GM19468 (cell line): Measurements from ENCODE around the gene LRRC59.
"Not testable (repeated sequence)": the region's sequence is repeated elsewhere in the genome, so short reads cannot be mapped to it uniquely, and the experiment has no call there.

Experiments
- ATAC-seq: cut with Tn5 transposase; IDR thresholded peaks from one replicate; pipeline ENCODE4 v1.9.1; 2021; ENCODE audit warnings: mild to moderate bottlenecking, moderate library complexity, moderate number of reproducible peaks; ENCODE audit not compliant: unreplicated experiment; ENCODE audit errors: extremely low read depth

The LRRC59 gene

DNA sequence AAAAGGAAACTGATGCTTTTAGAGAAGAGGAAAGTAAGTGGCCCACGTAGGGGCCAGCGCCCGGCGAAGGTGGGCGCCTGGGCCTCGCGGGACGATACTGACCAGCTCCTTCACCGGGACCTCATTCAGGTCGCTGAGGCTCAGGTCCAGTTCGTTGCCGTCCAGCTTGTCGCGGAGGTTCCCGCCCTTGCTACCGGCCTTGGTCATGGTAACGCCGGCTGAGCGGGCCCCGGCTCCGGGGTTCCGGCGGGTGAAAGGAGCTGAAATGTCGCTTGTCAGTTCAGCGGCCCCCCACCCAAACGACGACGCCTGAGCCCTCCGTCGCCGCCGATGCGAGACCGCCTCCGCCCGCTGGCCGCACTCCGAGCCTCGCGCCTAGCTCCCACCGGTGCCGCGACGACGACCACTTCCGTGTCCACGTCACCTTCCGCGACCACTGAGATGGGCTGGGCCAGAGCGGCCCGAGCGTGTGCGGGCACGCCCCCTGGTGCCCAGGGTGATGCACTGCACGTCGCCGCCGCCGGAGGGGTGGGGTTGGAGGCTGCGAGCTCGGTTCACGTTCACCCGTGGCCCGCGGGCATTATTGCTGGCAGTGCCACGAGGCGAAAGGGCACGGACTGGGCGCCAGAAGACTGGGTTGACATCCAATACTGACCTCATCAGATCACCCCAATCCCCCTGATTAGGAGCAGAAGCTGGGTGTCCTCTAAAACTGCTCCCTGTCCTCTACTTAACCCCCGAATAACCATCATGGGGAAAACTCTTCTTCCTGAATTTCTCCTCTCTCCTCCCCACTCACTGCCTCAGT is at the start of gene LRRC59:
LRRC59 (minus strand) TSS at position 413 of the 808 bp plus-strand sequence; CDS start at position 207, 206 bp downstream.
- peak; percentile 89 for ATAC-seq

DNA sequence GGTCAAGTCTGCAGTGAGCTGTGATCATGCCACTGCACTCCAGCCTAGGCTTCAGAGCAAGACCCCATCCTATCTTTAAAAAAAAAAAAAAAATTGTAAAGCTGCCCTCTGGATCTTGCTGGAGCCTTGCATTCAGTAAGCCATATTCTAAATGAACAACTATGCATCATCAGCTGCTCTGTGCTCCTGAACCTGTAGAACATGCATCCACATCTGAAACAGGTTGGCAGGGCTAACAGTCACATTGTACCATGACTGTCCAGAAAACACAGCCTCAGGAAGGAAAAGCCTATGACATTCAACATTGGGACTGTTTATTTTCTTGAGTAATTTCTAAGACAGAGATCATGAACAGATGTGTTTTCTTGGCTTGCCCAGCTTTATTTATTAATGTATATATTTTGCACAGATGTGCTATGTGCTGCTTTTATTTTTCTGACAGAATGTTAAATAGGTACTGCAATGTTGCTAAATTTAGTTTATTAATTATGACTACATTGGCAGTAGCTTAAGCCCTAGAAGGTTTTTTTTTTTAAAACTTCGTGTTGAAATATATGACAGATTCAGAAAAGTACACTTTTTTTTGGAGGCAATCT is 48.5 kb upstream of the LRRC59 start:
- ATAC-seq, result no peak

DNA sequence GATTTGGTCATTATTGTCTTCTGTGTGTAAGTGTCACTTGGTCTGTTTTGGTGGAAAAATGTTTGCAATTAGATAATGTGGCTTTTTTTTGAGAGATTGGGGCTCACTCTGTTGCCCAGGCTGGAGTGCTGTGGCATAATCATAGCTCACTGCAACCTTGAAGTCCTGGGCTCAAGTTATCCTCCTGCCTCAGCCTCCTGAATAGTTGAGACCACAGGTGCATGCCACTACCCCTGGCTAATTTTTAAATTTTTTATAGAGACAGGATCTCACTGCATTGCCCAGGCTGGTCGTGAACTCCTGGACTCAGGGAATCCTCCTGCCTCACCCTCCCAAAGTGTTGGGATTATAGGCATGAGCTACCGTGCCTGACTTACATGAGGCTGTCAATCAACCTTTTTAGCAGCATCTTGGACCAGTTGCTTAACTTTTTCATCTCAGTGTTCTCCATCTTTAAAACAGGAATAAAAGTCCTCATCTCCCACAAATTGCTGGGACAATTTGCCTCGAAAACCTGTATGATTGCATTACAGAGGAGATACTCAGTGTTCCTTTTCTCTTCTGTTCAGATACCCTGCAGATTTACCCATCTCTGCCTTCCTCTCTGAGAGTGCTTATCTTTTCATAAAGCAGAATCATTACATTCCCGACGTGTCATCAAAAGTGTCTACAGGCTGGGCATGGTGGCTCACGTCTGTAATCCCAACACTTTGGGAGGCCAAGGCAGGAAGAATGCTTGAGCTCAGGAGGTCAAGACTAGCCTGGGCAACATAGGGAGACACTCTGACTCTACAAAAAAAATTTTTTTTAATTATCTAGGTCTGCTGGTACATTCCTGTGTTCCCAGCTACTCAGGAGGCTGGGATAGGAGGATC is 47.8 kb upstream of the LRRC59 start:
- ATAC-seq, result no peak

DNA sequence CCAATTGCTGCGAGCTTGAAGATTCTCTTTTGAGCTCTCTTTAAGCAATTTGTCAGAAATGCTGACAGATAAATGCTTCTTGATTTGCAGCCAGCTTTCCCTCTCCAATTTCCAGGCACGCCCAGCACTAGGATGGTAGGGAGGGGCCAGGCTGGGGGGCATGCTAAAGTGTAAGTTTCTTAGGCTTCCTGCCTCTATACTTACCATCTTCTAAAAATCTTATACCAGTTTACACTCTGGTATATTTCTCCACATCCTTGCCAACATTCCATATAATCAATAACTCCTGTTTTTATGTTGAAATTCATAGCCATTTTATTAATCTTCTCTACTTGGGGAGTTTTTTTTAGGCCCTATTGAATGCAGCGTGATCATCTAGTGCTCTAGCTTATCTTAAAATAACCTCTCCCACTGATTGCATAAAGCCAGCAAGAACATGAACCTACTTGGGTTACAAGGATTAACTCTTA is 46.2 kb upstream of the LRRC59 start:
- no peak for ATAC-seq

- no peak for ATAC-seq
Measured at GRCh38 chr17:50440838-50441829, 43.8 kb upstream of the LRRC59 start.

DNA sequence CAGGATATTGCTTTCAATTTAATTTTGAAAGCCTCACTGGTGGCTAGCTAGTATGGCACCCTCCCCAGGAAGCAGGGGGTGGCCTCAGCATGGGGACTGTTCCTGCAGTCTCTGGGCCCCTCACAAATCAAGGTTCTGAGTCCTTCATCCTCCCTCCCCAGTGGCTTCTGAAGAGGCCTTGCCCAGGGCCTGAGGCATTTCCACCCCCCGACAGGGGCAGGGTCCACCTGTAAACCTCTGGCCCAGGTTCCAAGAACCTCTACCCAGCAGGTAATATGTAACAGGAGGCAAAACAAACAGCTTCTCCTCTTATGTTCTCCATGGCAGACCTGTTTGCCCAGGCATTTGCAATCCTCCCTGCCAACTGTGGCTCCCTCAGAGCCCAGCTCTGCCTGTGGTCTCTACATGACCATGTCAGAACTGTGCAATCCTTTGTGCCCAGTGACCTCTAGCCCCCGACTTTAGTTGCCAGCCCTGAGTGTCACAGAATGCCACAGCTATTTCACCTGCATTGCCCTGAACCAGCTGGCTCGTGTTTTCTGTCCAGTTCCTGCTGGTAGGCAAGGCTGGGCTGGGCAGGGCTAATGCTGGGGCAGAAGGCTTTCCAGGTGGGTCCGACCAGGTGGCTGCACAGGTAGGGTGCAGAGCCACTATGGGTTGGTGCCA is 43.0 kb upstream of the LRRC59 start:
- no peak for ATAC-seq

GRCh38 chr17:50439008-50439407 is 41.7 kb upstream of the LRRC59 start:
- no peak for ATAC-seq

DNA sequence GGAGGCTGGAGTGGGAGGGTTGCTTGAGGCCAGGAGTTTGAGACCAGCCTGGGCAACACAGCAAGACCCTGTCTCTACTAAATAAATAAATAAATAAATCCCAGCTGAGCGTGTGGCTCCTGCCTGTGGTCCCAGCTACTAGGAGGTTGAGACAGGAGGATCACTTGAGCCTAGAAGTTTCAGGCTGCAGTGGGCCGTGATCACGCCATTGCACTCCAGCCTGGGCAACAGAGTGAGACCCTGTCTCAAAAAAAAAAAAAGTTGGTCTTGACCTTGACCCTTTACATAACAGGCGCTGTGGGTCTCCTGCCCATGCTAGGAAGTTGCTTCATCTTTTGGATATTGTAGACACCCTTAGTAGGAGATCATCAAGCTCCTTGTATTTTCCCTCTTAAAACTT is 40.1 kb upstream of the LRRC59 start:
- no peak for ATAC-seq

DNA sequence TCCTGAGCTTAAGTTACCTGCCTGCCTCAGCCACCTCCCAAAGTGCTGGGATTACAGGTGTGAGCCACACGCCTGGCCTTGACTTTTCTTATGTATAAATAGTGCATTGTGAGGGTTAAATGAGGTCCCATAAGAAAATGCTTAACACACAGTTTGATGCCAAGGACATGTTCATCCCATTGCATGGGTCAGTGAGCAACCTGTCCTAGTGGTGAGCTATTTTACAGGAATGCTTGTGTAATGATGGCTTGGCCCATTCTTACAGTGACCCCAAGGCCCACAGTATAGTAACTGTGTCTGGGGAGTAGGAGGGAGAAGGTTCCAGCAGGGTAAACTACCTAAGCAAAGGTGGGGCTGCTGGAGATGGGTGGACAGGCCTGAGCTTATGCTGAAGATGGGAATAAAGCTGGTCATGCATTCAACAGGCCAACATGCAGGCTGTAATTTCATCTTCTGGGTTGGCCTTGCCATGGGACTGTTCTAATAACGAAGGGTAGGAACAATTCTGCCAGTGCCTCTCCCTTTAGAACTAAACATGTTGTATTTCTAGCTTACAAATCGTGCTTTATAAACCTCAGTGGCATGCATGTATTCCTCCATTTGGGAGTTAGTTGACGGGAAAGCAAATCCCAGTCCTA is 34.9 kb upstream of the LRRC59 start:
- ATAC-seq, result no peak

DNA sequence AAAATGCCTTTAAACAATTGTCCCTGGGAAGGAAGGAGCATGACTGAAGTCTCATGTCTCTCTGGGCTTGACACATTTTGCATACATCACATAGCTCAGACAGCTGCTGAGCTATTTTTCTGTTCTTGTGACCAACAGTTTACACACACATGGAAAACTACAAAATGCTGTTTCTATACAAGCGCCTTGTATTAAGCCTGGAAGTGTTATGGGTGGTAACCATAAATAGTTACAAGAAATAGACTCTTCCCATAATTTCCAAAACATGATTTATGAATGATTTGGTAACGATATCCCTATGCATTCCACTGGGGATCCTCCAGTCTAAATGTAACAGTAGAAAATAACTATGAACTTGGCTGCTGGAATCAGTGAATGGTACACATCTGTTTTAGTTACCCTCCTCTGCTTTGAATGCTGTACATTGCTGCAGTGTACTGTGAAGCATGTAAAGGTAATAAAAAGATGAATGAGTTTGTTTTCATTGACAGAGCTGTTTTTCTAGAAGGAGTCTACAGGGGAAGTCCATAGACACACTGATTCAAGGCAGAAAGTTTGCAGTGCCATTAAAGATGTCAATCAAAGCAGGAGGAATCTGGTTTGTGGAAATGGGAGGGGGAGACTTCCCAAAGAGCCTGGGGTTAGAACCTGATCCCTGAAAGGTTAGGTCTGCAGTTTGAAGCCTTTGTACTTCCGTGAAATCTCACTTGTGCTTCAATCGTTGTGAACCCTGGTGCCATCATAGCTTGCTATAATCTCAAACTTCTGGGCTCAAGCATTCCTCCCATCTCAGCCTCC is 33.7 kb upstream of the LRRC59 start:
- ATAC-seq, result no peak

- ATAC-seq, result no peak
Measured at GRCh38 chr17:50429793-50430192, 32.5 kb upstream of the LRRC59 start.

DNA sequence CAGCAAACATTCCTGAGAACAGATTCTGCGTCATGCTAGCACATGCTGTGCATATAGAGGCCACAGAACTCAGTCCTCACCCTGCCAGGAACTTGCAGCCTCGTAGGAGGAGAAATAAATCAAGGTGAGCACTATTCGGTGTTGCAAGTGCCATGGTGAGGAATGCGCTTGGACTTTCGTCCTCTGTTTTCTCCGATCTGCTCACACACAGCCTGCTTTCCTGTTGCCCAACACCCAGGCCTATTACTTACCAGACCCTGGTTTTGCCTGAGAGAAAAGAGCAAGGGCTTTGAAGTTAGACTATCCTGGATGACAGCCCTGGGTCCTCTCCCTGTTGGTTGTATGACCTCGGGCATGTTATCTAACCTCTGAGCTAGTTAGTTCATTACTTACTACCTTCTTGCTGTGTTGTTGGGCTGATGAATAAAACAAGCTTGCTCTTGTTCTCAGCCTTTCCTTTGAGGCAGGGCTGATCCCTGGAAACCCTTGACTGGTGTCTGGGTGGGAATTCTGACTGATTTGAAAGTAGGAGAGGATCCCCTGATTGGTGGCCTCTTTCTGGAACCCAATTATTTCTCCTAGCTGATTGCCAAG is 31.6 kb upstream of the LRRC59 start:
- no peak for ATAC-seq

DNA sequence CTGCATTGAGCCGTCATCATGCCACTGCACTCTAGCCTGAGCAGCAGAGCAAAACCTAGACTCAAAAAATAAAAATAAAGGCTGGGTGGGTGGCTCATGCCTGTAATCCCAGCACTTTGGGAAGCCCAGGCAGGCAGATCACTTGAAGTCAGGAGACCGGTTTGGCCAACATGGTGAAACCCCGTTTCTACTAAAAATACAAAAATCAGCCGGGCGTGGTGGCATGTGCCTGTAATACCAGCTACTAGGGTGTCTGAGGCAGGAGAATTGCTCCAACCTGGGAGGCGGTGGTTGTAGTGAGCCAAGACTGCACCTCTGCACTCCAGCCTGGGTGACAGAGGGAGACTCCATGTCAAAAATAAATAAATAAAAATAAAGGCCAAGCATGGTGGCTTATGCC is 30.8 kb upstream of the LRRC59 start:
- not testable (repeated sequence) for ATAC-seq

GRCh38 chr17:50426814-50427787 is 29.8 kb upstream of the LRRC59 start:
- no peak for ATAC-seq

- ATAC-seq, result no peak
Measured at GRCh38 chr17:50426472-50426782, 29.1 kb upstream of the LRRC59 start.

GRCh38 chr17:50425682-50426471 is 28.6 kb upstream of the LRRC59 start, which contains the start of gene ACSF2:
Gene ACSF2 (plus strand): TSS chr17:50426218. CDS start chr17:50426262, 44 bp downstream.
- ATAC-seq, result no peak
